ENCODE results near the gene SYP. TPM values are rescaled to one million over a fixed set of nuclear protein-coding genes. Genes with fewer than 3 reads are reported as not detected.
A peak's percentile ranks its signal among the peaks of the same experiment; 100 is the strongest.

Gene SYP
- total RNA-seq, 1 experiment from 2014 or later = 0.44 TPM

- peak; percentile 36 to 50 for DNase-seq
- no peak overlapping the region for H3K27ac ChIP-seq
- no peaks in the 10 kb centered on the region for H3K4me1 ChIP-seq (replicated peaks; ENCODE audit: insufficient read depth)
- H4K20me1 ChIP-seq (ENCODE audit: insufficient read depth) = no peaks in the 10 kb centered on the region
- TF ChIP-seq EZH2 (IDR thresholded peaks at IDR 0.05; ENCODE audit: low read depth) (no peak), CTCF (conservative IDR thresholded peaks at IDR 0.05) (peak; percentile 19; the same call in 1 of the 2 replicates)
- CTCF ChIA-PET = no interaction called here
- H3K79me2 ChIP-seq (ENCODE audit: low read depth) = no peaks in the 10 kb centered on the region
- H3K27me3 ChIP-seq (ENCODE audit: insufficient read depth, low read depth) = no peaks in the 10 kb centered on the region
- H3F3A ChIP-seq (ENCODE audit: insufficient read depth, low read depth) = no peaks in the 10 kb centered on the region
- peak overlapping the region; percentile 48; the same call in 1 of the 2 replicates for H3K4me3 ChIP-seq
- BruUV-seq (replicated peaks) = no TSS peak
- H3K9me2 ChIP-seq (ENCODE audit: insufficient read depth) = no peaks in the 10 kb centered on the region
- no peaks in the 10 kb centered on the region for H3K36me3 ChIP-seq (ENCODE audit: low read depth)
- H2AFZ ChIP-seq = peak overlapping the region; percentile 78
- no peaks in the 10 kb centered on the region for H3K9me3 ChIP-seq (ENCODE audit: insufficient read depth, low read depth)
- POLR2A ChIA-PET (ENCODE audit: unreplicated experiment) = interaction anchor here (0.5 to 0.7 kb wide), 2 partner anchors 38 to 42 kb away, joined by 3 read pairs; no protein-coding TSS in a partner anchor
- intact Hi-C loops (cut with micrococcal nuclease; ENCODE audit: unreplicated experiment) = no loop called here
- peak overlapping the region; percentile 67 for H3K4me2 ChIP-seq
Measured at GRCh38 chrX:49230500-49231232, 30.7 kb upstream of the SYP start.

- Histone ChIP-seq H3K9me2 (ENCODE audit: insufficient read depth) (no peaks in the 10 kb centered on the region), H3K4me3 (no peak overlapping the region), H2AFZ (no peak overlapping the region), H3F3A (ENCODE audit: insufficient read depth, low read depth) (no peaks in the 10 kb centered on the region), H3K27me3 (ENCODE audit: insufficient read depth, low read depth) (no peaks in the 10 kb centered on the region), H4K20me1 (ENCODE audit: insufficient read depth) (no peaks in the 10 kb centered on the region), H3K27ac (no peak overlapping the region), H3K4me1 (replicated peaks; ENCODE audit: insufficient read depth) (no peaks in the 10 kb centered on the region), H3K79me2 (ENCODE audit: low read depth) (no peaks in the 10 kb centered on the region), H3K9me3 (ENCODE audit: insufficient read depth, low read depth) (no peaks in the 10 kb centered on the region), H3K4me2 (no peak overlapping the region), H3K36me3 (ENCODE audit: low read depth) (no peaks in the 10 kb centered on the region)
- intact Hi-C loops (cut with micrococcal nuclease; ENCODE audit: unreplicated experiment) = no loop called here
- ChIA-PET POLR2A (ENCODE audit: unreplicated experiment) (interaction anchor here (0.7 kb wide), 1 partner anchor 1571 kb away, joined by 9 read pairs; no protein-coding TSS in a partner anchor), CTCF (no interaction called here)
- BruUV-seq (replicated peaks) = no TSS peak
- no peak for DNase-seq
- no peak for TF ChIP-seq EZH2 (IDR thresholded peaks at IDR 0.05; ENCODE audit: low read depth)
- TF ChIP-seq CTCF (conservative IDR thresholded peaks at IDR 0.05) = no peak
Measured at GRCh38 chrX:49228185-49228584, 28.2 kb upstream of the SYP start.

GRCh38 chrX:49227726-49228125 is 27.7 kb upstream of the SYP start:
- Histone ChIP-seq H3K36me3 (ENCODE audit: low read depth) (no peaks in the 10 kb centered on the region), H4K20me1 (ENCODE audit: insufficient read depth) (no peaks in the 10 kb centered on the region), H3K79me2 (ENCODE audit: low read depth) (no peaks in the 10 kb centered on the region), H3K4me3 (no peak overlapping the region), H3K27ac (no peak overlapping the region), H3K4me2 (no peak overlapping the region), H3K9me3 (ENCODE audit: insufficient read depth, low read depth) (no peaks in the 10 kb centered on the region), H3K4me1 (replicated peaks; ENCODE audit: insufficient read depth) (no peaks in the 10 kb centered on the region), H2AFZ (no peak overlapping the region), H3F3A (ENCODE audit: insufficient read depth, low read depth) (no peaks in the 10 kb centered on the region), H3K9me2 (ENCODE audit: insufficient read depth) (no peaks in the 10 kb centered on the region), H3K27me3 (ENCODE audit: insufficient read depth, low read depth) (no peaks in the 10 kb centered on the region)
- no TSS peak for BruUV-seq (replicated peaks)
- CTCF ChIA-PET = no interaction called here
- TF ChIP-seq CTCF (conservative IDR thresholded peaks at IDR 0.05) = no peak
- no peak for TF ChIP-seq EZH2 (IDR thresholded peaks at IDR 0.05; ENCODE audit: low read depth)
- no peak for DNase-seq
- intact Hi-C loops (cut with micrococcal nuclease; ENCODE audit: unreplicated experiment) = no loop called here
- POLR2A ChIA-PET (ENCODE audit: unreplicated experiment) = no interaction called here
